A549 (cell line): ENCODE results near the gene STX1B. TPM values are rescaled to one million over a fixed set of nuclear protein-coding genes. Genes with fewer than 3 reads are reported as not detected.
"Not testable (repeated sequence)": the region's sequence is repeated elsewhere in the genome, so short reads cannot be mapped to it uniquely, and the experiment has no call there.

Source experiments
- ATAC-seq, 2 experiments: fragments of 200-7000 bp in 1 of 2; fragments of >200 bp in 1 of 2; cut with Nextera tagmentation in 1 of 2; cut with Tn5 transposase in 1 of 2; 3 replicates each; pipeline versions ENCODE4 v1.8.0 to v1.9.1; 2018 to 2020; ENCODE audit warnings: mild to moderate bottlenecking in 1 of 2, moderate library complexity in 1 of 2
- CTCF ChIA-PET: fragments of 300-600 bp; sonication (Branson Sonifier 250); formaldehyde crosslinking; extraction: SDS; loops from one replicate; lab custom pipeline; 2021; ENCODE audit warnings: antibody characterized with exemption, inconsistent platforms; lab: Yijun Ruan, JAX
- POLR2A ChIA-PET: fragments of 350-600 bp; formaldehyde crosslinking; extraction: SDS; loops from one replicate; lab custom pipeline; 2021; ENCODE audit warnings: antibody characterized with exemption, inconsistent platforms; lab: Yijun Ruan, JAX
- DNase-seq, 2 experiments: peaks; one replicate each; pipeline versions ENCODE4 v3.0.0 to v3.0.0-alpha.2; 2011 to 2016; ENCODE audit warnings: low read depth in 1 of 2, low spot score in 1 of 2
- FAIRE-seq: peaks from 2 replicates; lab custom pipeline; 2011; peaks lifted over from hg19 to GRCh38; lab: Jason Lieb, UNC
- H3K27ac ChIP-seq, 2 experiments: fragments of >200 bp; sonication (Bioruptor Twin); formaldehyde crosslinking; 3 replicates each; pipeline ENCODE4 v1.5.1; 2016 to 2017
- H3K4me1 ChIP-seq: fragments of >200 bp; sonication (Bioruptor Twin); formaldehyde crosslinking; 3 replicates; pipeline ENCODE4 v1.6.1; 2016
- H3K4me2 ChIP-seq: fragments of >200 bp; sonication (Bioruptor Twin); formaldehyde crosslinking; 3 replicates; pipeline ENCODE4 v1.6.1; 2016
- H3K4me3 ChIP-seq: fragments of >200 bp; sonication (Bioruptor Twin); formaldehyde crosslinking; 3 replicates; pipeline ENCODE4 v1.5.1; 2016
- H3K9me3 ChIP-seq: fragments of >200 bp; sonication (Bioruptor Twin); formaldehyde crosslinking; 3 replicates; pipeline ENCODE4 v1.6.1; 2016
- ATOH8 ChIP-seq: fragments of 250-450 bp; sonication (Bioruptor Pico); IDR thresholded peaks from 2 replicates; pipeline ENCODE4 v1.5.0; 2020; ENCODE audit warnings: low read depth, mild to moderate bottlenecking, moderate library complexity
- CTCF ChIP-seq: fragments of >200 bp; sonication (Bioruptor Twin); formaldehyde crosslinking; IDR thresholded peaks from 3 replicates; pipeline ENCODE4 v1.5.1; 2016
- FOSB ChIP-seq: fragments of 250-450 bp; sonication (Bioruptor Pico); IDR thresholded peaks from 2 replicates; pipeline ENCODE4 v1.5.0; 2020; ENCODE audit warnings: mild to moderate bottlenecking, moderate library complexity
- FOXS1 ChIP-seq: fragments of 250-450 bp; sonication (Bioruptor Pico); IDR thresholded peaks from 2 replicates; pipeline ENCODE4 v1.5.0; 2020; ENCODE audit warnings: mild to moderate bottlenecking, moderate library complexity
- KDM1A ChIP-seq: fragments of 200-600 bp; sonication (generic); IDR thresholded peaks from 2 replicates; pipeline ENCODE4 v1.6.1; 2016; ENCODE audit warnings: low read depth, mild to moderate bottlenecking
- MAX ChIP-seq: IDR thresholded peaks from 2 replicates; pipeline ENCODE4 v1.6.1; 2012
- MYC ChIP-seq: IDR thresholded peaks from 2 replicates; pipeline ENCODE4 v1.6.1; 2012; ENCODE audit warnings: mild to moderate bottlenecking, inconsistent platforms, low read length, improper control_type of control experiment, borderline replicate concordance
- NR3C1 ChIP-seq: fragments of >200 bp; sonication (Bioruptor Twin); formaldehyde crosslinking; IDR thresholded peaks from 3 replicates; pipeline ENCODE4 v1.6.1; 2017
- POLR2AphosphoS2 ChIP-seq: conservative IDR thresholded peaks from 2 replicates; pipeline ENCODE4 v1.6.1; 2012; ENCODE audit warnings: low read length, improper control_type of control experiment, inconsistent platforms
- RAD21 ChIP-seq, 2 experiments: fragments of >200 bp in 1 of 2; sonication (Bioruptor Twin) in 1 of 2; formaldehyde crosslinking in 1 of 2; IDR thresholded peaks in 1 of 2; conservative IDR thresholded peaks in 1 of 2; 2 replicates in 1 of 2; 3 replicates in 1 of 2; pipeline ENCODE4 v1.6.1; 2012 to 2018; ENCODE audit warnings: inconsistent platforms in 1 of 2
- TFCP2L1 ChIP-seq: fragments of 250-450 bp; sonication (Bioruptor Pico); IDR thresholded peaks from 2 replicates; pipeline ENCODE4 v1.5.0; 2021; ENCODE audit warnings: mild to moderate bottlenecking
- ZC3H11A ChIP-seq: fragments of 450-650 bp; IDR thresholded peaks from 2 replicates; pipeline ENCODE4 v1.6.1; 2014; ENCODE audit warnings: antibody characterized with exemption, mild to moderate bottlenecking
- WGBS: methylation state at CpG from one replicate; pipeline ENCODE4 v1.1.6; 2017; ENCODE audit errors: missing lambda C conversion rate; 5-methylcytosine and 5-hydroxymethylcytosine counted together
- polyA plus RNA-seq, 4 experiments: library from polyadenylated mRNA; depleted of rRNA in 3 of 4; stranded (reverse); fragments of >200 nt; fragmentation: RNase III in 1 of 4; extraction: RNeasy Plus Mini Kit Qiagen cat#74134 plus additional on column Dnase treatment in 1 of 4; gene quantifications; 2 replicates in 3 of 4; 3 replicates in 1 of 4; pipeline ENCODE4 v1.2.3, GENCODE V29; 2011 to 2017

The STX1B gene
- polyA plus RNA-seq, 2 of the 4 experiments (the other 2 are of a cell fraction) = 2.4 to 2.6 TPM

GRCh38 chr16:31020536-31020935, 10.1 kb upstream of the STX1B start:
- no peak for FAIRE-seq
- Histone ChIP-seq H3K4me2 (no peak overlapping the region), H3K4me3 (no peak overlapping the region)
- POLR2A ChIA-PET = no interaction called here
- no peak for TF ChIP-seq POLR2AphosphoS2
- no peak for TF ChIP-seq MYC
- no peak for TF ChIP-seq ZC3H11A
- no peak for TF ChIP-seq ATOH8
- TF ChIP-seq TFCP2L1 (CRISPR knock-in tag) = no peak
- TF ChIP-seq KDM1A = no peak
- no peak for TF ChIP-seq NR3C1
- no peak for TF ChIP-seq MAX
- no peak for TF ChIP-seq FOSB
- no peak for TF ChIP-seq FOXS1
- TF ChIP-seq, all 56 proteins: peak for 0
- Histone ChIP-seq H3K27ac (no peak overlapping the region), H3K9me3 (no peaks in the 10 kb centered on the region), H3K4me1 (peaks cover 8% of the 10 kb centered on the region; the same call in 2 of the 3 replicates)
- CTCF ChIA-PET = interaction anchor here (1.0 to 2.0 kb wide), 5 partner anchors 11 to 121 kb away, joined by 3 to 10 read pairs (median 3); partner anchors contain the start of gene HSD3B7
- 83% methylated on average over 3 of the region's 3 CpGs for WGBS
- DNase-seq (no peak), ATAC-seq (no peak)

GRCh38 chr16:31017756-31018155, 7.3 kb upstream of the STX1B start:
- H3K9me3 ChIP-seq, H3K4me1 ChIP-seq, H3K4me2 ChIP-seq, H3K4me3 ChIP-seq, POLR2A ChIA-PET, FAIRE-seq, ATAC-seq, DNase-seq, H3K27ac ChIP-seq: not testable (repeated sequence)
- 88% methylated on average over 10 of the region's 10 CpGs for WGBS
- CTCF ChIA-PET = interaction anchor here (0.6 kb wide), 1 partner anchor 223 kb away, joined by 3 read pairs; no protein-coding TSS in a partner anchor

GRCh38 chr16:31016018-31016417, 5.6 kb upstream of the STX1B start:
- peak; percentile 30 to 76; a peak in 4 of 6 replicates for ATAC-seq
- Histone ChIP-seq H3K4me2 (peak overlapping the region; percentile 37; the same call in 1 of the 3 replicates), H3K4me1 (peaks cover 8% of the 10 kb centered on the region; the same call in 2 of the 3 replicates), H3K4me3 (no peak overlapping the region), H3K9me3 (no peaks in the 10 kb centered on the region), H3K27ac (0 out of 6 replicates have a peak overlapping the region, but pooled peaks of 1 of the 2 experiments have one; percentile 9)
- peak in 1 of 2 experiments; percentile 50 for DNase-seq
- ChIA-PET POLR2A (no interaction called here), CTCF (interaction anchor here (0.7 to 3.0 kb wide), 7 partner anchors 9 to 781 kb away, joined by 3 to 28 read pairs (median 5); partner anchors contain the start of genes HSD3B7 and SETD1A)
- FAIRE-seq = no peak
- TF ChIP-seq CTCF (peak; percentile 17; the same call in 2 of the 3 replicates), RAD21 (conservative IDR thresholded peaks at IDR 0.05 in 1 of 2, IDR thresholded peaks at IDR 0.05 in 1 of 2) (peak in 1 of 2 experiments; percentile 39; a peak in 2 of 5 replicates), ATOH8 (no peak)
- 68% methylated on average over 6 of the region's 6 CpGs for WGBS

- H3K9me3 ChIP-seq, H3K27ac ChIP-seq, POLR2A ChIA-PET, H3K4me3 ChIP-seq, FAIRE-seq, H3K4me1 ChIP-seq, H3K4me2 ChIP-seq, ATAC-seq, DNase-seq: not testable (repeated sequence)
- CTCF ChIA-PET = interaction anchor here (0.9 to 2.6 kb wide), 2 partner anchors 28 to 29 kb away, joined by 4 to 14 read pairs; partner anchors contain the start of gene HSD3B7
Measured at GRCh38 chr16:31013292-31013691, 2.9 kb upstream of the STX1B start.

- CTCF ChIA-PET = interaction anchor here (0.6 to 2.6 kb wide), 3 partner anchors 25 to 130 kb away, joined by 3 to 14 read pairs (median 3); partner anchors contain the start of gene HSD3B7
- not testable (repeated sequence) for ATAC-seq
Measured at GRCh38 chr16:31011815-31012214, 1.4 kb upstream of the STX1B start.

More at GRCh38 chr16:31011815-31012214, 1.4 kb upstream of the STX1B start:
- WGBS = 53% methylated on average over 7 of the region's 7 CpGs
- H3K4me3 ChIP-seq, DNase-seq, FAIRE-seq, H3K9me3 ChIP-seq, H3K4me2 ChIP-seq, H3K27ac ChIP-seq: not testable (repeated sequence)
- H3K4me1 ChIP-seq = peaks cover 12% of the 10 kb centered on the region
- POLR2A ChIA-PET = interaction anchor here (0.7 to 0.9 kb wide), 2 partner anchors 15 to 130 kb away, joined by 3 to 7 read pairs; no protein-coding TSS in a partner anchor
